Measurements from ENCODE around the gene SMU1.
A peak's percentile ranks its signal among the peaks of the same experiment; 100 is the strongest.

The SMU1 gene

DNA sequence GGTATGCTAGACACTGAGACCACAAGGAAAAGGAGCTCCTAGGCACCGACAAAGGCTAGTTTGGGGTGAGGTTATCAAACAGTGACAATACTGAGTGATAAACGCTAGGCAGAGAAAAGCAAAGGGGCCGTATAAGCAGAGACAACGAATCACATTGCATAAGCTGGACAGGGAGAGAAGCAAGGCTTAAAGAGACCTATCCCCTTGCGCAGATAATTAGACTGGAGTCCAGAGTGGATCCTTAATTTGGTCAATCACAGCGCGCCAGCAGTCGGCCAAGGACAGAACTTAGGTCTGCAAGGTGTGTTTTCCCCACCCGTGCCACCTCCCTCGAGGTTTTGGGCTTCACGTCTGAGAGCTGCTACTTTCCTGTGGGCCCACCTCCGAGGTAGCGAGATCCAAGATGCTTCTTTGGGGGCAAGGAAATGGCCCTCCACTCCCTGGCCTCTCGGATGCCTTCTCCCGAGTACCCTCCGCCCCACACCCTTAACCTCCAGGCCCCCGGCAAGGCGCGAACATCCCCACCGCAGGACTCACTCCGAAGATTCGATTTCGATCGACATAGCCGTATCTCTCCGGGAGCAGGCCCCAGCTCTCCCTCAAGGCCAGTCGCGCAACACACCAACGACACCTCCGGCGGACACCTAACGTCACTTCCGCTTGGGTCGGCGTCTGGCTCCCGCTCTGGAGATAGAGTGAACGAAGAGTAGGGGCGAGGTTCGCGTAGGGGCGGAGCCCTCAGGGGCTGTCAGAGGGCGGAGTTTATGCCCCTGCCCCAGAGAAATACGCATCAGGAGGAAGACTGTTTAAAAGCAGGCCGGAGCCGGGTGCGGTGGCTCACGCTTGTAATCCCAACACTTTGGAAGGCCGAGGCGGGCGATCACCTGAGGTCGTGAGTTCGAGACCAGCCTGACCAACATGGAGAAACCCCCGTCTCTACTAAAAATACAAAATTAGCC lies at the start of gene SMU1:
TSS of gene SMU1 (minus strand) at position 629 of the 959 bp plus-strand sequence. CDS start at position 563, 66 bp downstream.
- DNase-seq (ENCODE audit: low read depth), result peak; percentile 88

DNA sequence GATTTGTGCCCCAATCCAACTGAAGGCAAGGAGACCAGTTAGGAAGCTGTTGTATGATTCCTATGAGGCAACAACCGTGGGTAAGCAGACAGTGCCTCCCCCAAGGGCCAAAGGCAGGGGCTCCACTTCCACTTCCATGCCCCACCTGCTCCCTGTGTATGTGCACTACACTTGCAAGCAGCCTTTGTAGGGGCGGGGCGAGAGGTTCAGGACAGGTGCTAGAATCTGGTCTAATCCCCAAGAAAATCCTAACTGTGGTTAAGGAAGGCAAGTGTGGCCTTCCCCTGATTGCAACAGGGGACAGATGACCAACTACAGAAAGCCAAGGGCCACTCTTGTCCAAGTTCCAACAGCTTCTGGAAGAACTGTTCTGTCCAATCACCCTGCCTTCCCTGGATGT lies 49.0 kb upstream of the SMU1 start:
- DNase-seq (ENCODE audit: low read depth), result no peak

DNA sequence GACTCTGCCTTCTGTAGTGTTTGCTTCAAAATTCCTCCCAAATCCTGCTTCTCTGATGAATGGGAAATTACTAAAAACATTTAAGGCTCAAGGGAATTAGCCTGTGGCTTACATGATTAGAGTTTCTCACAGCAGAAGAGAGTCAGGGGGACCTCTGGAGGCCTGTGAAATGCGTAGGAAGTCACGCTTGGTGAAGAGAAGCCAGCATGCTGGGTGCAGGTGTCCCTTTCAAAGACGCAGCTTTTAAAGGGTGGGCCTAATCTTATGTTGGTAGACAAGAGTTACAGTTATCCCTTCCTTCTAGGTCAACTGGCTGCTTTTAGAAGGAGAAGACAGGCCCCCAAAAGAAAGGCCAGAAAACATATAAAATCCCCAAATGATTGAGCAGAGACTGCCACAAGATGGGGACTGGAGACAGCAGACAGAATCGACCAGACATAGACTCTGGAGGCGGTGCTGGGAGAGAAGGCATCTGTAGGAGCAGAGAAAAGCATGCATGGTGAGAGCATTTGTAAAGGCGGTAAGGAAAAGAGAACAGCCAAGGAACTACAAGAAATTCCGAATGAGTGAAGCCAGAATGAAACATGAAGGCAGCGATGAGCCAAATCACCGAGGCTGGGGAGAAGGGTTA lies 48.4 kb upstream of the SMU1 start:
- DNase-seq (ENCODE audit: low read depth), result no peak

DNA sequence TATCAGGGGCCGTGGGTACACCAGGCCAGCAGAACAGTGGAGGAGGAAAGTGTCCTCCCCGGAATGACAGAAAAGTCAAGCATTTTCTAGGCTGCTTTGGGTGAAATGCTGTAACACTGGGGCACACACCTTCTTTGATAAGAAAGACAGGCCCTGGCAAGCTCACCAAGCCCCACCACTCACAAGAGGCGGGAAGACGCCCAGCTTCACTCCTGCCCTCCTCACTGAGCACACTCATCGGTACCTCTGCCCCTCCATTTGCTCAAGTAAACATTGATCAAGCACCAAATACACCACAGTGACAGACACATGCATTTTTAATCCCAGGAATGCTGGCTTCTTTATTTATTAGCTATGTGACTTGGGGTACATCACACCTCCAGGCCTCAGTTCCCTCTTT lies 47.6 kb upstream of the SMU1 start:
- no peak for DNase-seq (ENCODE audit: low read depth)

DNA sequence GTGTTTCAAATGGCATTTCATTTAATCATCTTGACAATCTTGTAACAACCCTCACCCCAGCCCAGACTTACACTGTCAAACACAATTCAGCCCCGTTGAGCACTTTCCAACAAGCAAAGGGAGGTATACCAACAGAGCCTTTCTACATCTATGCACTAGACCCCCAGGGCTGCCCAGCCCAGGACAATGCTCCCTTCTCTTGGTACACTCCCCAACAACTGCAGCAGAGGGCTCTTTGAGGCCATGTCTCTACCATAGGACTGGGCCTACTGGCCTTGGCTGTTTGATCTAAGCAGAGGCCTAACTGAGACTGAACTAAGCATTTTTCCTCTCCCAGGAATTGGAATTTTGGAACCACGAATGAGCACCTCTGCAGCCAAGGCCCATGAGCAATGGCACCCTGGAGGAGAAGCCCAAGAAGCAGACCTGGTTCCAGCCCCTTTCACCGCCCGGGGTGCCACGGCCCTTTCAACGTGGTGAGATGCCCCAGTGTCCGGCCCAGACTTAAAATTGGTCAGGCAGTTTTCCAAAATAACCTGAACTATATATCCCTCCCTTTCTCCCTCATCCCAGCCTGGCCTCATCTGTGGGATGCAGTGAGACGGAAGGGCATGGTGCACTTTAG lies 47.0 kb upstream of the SMU1 start:
- DNase-seq (ENCODE audit: low read depth), result no peak

DNA sequence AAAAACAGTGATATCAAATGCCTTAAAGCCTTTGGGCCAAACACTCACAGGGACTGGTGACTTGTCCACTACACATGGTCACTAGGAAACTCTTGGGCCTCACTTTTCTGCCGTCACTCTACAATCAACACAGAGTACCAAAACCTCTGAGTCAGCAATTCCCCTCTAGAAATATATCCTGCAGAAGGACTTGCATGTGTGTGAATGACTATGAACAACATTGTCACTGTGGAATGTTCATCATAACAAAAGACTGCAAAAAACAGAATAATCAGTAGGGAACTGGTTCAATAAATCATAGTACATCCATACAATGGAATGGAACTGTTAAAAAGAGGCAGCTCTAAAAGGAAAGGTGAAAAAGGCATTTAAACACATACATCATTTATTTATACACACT lies 44.1 kb upstream of the SMU1 start:
- DNase-seq (ENCODE audit: low read depth), result no peak

DNA sequence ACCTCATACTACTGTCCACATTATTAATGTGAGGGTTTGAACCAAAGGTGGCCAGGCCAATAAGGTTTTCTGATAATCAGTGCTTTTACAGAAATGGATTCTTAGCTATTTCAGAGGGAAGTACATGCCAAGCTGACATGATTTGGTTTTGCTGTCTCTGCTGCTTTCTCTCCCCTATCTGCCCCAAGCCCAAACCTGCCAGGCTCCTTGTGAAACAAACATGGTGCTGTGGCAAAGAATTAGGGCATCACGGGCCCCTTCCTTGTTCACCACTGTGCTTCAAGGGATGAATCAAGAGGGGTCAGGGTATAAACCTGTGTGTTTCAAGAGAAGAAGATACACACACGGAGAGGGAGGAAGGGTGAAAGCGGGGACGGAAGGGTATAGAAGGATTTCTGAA lies 41.3 kb upstream of the SMU1 start:
- DNase-seq (ENCODE audit: low read depth), result no peak

DNA sequence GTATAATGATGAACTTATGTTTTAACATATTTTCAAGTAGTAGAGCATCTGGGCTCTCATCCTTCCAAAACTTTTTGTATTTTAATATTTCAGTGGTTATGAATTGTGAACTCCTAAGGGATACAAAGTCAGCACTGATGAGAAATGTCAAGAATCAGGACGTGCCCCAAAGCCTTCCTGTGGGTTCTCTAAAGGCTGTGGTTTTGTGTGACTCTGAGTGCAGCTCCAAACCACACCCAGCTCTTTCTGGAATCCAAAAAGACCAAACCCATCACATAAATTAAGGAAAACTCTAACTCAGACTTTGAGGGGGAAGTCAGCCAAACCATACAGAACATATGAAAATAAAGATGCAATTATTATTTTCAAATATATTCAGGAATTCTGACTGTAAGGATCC lies 40.8 kb upstream of the SMU1 start:
- DNase-seq (ENCODE audit: low read depth), result no peak

DNA sequence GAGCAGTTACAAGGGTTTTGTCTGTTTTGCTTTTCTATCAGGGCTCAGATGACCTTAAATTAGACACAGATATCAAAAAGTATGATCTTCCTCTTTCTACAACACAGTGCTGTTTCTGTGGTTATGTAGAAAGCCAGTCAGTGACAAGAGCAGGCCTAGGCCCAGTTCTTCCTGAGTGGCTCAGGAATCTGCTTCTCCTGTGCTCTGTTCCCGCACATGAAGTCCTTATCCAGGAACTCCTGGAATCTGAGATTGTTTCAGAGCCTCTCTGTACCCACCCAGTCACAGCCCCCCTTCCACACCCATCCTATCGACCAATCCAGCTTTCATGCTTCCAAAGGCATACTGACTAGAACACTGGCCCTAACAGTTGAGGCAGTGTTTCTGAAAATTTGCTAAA lies 40.4 kb upstream of the SMU1 start:
- DNase-seq (ENCODE audit: low read depth), result no peak

DNA sequence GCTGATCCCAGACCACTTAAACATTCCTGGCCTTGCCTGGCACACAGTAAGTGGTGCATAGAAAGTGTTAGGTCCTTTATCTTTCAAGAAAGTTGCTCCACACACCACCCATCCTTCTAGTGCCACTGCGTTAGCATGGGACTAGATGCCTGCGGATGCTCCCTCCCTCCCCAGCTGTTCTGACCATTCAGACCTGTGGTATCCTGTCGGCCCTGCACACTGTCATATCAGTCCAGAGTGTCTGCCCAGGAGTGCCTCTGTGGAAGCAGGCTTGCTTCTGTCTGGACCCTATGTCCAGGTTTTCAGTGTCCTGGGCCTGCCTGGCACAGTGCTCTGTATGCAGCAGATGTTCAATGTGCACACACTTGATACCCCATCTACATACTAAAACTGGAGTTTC lies 38.3 kb upstream of the SMU1 start:
- DNase-seq (ENCODE audit: low read depth), result no peak

DNA sequence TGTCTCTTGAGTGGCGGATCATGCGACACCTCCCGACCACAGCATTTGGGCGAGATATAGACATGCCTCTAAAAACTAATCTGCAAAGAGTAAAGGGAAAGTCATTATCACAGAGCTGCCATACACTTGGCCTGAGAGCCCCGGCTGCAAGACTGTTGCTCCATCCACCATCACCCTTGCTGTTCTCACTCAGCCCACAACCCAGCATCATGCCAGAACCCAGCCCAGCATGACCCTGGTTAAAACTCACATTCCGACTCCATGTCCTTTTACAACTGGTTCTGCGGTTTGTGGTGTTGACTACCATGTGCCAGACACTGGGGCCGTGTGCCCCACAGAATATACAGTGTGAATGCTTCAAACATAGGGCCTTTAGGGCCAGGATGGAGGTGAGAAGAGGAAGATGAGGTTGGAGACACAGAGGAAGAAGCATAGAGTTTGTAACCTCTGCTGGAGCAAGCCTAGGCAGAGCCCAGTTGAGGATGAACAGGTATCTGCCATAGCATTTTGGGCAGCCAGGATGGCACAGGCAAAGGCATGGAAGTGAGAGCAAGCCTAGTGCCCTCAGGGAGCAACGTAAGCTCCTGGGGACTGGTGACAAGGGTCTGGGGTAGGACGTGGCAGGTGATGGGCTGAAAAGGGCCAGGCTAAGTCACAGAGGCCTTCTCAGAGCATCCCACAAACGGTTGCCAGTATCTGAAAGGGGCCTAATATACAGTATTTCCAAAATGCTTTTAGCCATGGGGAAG lies 37.5 kb upstream of the SMU1 start:
- no peak for DNase-seq (ENCODE audit: low read depth)

DNA sequence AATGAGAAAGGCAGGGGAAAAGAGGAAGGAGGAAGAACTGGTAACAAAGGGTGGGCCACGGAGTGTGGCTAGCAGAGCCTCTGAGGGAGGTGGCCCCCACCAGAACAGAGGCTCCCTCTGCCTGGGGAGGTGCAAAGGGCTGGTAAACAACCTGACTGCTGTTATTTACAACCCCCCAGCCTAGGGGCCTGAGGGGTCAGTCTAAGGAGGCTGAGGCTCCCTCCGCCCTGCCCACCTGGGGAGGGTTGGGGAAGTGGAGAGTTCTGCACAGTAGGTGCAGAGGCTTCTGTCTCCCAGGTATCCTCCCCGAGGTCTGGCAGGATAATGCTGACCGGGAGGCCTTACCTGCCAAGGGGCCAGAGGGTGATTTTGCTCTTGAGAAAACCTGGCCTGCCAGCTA lies 35.6 kb upstream of the SMU1 start:
- no peak for DNase-seq (ENCODE audit: low read depth)

DNA sequence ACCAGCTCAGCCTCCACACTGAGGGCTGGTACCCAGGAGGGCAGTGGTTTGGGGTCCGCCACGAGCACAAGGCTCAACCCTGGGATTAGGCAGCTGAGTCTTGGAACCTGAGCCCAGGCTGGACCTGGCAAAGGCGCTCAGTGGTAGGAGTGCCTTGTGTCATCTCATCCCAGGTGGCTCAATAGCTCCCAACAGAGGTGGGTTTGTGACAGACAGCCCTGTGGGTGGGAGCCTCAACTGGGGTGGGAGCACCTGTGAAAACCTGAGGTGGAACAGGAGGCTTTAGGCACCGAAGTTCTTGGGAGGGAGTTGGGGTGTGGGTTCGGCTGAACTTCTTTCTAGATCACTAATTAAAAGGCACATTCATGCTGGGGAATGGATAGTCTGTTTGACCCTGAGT lies 35.2 kb upstream of the SMU1 start:
- no peak for DNase-seq (ENCODE audit: low read depth)

DNA sequence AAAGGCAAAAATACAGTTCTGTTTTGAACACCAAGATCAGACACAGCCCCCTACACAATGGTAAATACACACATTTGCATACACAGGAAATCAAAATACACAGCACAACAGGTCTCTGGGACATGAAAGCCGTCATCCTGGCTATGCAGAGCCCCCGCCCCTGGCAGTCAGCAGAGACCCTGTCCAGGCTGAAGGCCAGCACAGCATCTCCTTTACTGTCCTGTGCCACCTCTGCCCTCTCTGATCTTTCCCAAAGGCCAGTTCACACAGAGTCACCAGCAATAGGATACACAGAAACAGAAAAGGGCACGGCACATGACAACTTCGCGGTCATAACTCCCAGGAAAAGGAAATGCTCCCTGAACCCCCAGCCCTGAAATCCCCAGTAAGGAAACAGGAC lies 34.2 kb upstream of the SMU1 start:
- DNase-seq (ENCODE audit: low read depth), result no peak

DNA sequence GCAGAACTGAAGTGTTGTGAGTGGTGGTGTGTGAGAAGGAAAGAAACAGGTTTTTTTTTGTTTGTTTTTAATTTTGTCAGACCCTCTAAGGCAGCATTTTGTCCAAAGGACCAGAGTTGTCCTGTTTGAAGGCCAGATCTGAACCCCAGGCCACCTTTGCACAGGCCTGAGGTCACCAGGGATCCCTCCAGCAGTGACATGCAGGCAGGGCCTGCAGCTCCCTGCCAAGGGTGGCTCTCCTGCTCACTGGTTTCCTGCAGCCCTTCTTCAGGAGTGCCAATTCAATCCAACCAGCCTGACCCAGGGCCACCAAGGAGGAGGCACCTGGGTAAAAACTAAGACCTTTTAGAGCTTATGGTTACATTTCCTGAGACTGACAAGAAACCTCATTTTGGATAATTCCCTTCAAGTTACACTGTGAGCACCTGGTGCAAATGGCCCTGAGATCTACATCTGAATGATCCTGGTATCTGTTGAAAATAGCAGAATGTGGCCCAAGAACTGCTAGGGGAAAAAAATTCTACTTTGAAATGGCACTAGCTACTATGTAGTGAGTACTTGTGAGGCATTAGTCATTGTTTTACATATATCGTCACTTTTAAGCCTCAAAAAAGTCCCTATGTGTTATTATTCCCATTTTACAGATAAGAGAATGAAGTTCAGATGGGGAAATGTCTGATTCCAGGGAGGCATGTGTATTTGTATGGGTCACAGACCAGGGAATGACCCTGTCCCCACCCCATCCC lies 33.5 kb upstream of the SMU1 start:
- DNase-seq (ENCODE audit: low read depth), result no peak

DNA sequence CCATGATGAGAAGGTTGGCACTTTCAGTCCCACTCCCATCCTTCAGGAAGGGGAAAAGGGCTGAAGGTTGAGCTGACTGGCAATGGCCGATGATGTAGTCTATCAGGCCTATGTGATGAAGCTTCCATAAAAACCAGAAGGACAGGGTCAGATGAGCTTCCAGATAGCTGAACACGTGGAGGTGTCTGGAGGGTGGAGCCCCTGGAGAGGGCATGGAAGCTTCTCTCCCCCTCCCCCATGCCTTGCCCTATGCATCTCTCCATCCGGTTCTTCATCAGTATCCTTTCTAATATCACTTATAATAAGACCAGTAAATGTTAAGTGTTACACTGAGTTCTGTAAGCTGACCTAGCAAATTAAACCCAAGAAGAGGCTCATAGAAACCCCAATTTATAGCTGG lies 32.6 kb upstream of the SMU1 start:
- DNase-seq (ENCODE audit: low read depth), result no peak

DNA sequence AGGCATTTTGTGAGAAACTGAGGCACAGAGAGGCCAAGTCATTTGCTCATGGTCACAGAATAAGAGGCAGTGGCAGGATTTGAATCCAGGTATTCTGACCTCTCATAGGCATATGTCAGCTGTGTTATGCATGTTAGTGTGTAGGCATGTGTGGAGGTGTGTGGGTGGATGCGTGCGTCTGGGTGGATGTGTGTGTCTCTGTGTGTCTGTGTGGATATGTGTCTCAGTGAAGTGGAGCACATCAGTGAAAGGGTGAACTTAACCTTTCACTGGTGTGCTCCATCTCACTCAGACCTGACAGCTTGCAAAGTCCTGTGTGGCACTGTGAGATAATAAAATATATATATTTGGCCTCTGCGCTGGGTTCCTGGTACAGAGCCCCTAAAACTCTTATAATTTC lies 32.0 kb upstream of the SMU1 start:
- no peak for DNase-seq (ENCODE audit: low read depth)

DNA sequence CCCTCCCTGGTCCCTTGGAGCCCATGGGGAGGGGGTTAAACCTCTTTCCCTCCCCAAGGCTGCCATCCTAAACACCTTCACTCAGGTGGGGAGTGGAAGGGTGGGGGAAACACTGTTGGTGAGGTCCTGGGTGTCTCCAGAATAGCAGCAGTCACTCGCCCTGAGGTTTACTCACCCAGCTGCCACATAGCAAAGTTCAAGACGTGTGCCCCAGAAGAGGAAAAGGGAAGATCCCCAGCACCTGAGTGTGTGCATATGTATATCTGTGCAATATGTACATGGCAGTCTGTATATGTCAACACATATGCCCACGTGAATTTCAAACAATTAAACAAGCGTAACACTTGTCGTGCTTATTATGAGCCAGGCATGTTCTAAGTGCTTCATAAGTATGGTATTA lies 31.3 kb upstream of the SMU1 start:
- no peak for DNase-seq (ENCODE audit: low read depth)

DNA sequence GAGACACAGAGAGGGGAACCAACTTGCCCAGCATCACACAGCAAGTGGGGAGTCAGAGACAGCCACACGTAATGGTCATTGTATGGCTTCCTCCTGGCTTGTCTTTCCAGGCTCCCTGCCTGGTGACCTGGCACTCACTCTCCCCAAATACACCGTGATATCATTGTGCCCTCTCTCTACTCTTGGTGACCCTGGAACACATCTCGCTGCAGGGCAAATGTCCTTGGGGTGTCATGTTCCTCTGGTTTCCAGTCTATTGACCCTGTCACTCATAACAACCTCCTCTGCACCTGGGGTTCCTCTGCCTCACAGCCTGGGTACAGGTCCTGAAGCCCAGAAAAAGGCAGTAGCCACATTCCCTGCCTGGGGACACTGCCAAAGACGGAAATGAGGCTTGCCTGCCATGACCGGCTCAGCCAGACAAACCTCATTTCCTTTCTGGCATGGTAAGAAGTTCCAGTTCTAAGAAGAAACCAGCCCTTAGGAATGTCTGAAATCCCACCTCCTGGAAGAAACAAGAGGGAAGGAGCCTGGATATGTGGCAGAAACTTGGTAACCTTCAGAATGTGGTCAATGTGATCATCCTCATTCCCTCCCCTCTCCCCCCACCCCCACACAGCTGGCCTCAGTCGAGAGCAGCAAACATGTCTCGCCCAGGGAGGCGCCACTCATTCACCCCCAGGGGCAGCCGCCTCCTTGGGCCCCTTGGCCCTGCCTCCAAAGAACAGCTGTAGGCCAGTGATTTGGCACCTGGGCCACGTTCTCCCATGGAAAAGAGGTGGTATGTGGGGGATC lies 30.6 kb upstream of the SMU1 start:
- DNase-seq (ENCODE audit: low read depth), result no peak

DNA sequence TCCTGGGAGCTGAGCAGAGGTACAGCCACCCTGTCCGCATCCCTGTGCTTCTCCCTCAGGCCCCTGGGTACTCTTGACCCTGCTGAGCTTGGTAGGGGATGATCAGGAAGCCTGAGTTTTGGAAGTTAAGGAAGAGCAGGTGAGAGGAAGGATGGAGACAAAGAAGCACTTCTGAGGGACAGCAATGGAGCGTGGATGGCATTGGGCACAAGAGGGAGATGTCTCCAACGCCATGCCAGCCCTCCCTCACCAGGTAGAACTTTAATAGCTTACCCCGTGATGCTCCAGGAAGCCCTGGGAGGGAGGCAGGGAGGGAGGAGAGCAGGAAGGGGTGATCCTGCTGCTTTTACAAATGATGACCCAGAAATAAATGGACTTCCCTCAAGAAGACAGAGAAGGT lies 29.9 kb upstream of the SMU1 start:
- DNase-seq (ENCODE audit: low read depth), result no peak

DNA sequence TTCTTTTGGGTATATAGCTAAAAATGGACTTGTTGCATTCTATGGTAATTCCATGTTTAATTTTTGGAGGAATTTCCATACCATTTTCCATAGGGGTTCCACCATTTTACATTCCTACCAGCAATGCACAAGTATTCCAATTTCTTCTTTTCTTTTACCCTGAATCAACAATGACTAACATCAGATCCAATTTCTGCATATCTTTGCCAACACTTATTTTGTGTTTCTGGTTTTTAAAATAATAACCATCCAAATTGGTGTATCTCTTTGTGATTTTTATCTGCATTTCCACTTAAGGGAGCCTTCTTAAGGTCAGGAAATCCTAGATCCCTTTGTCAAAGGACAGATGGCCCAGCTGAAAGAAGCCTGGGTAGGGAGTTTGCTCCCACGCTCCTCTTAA lies 29.5 kb upstream of the SMU1 start:
- DNase-seq (ENCODE audit: low read depth), result no peak

Measured in stimulated activated CD8-positive, alpha-beta memory T cell treated with anti-CD3 and anti-CD28 coated beads, Interleukin-12 subunit alpha, Interleukin-12 subunit beta, amount 100 ng/mL, for 4 hours (primary cell).